HL-60 (cell line): ENCODE measurements around the gene MYADML2.

Source experiments
- DNase-seq, 2 experiments: peaks; one replicate each; pipeline ENCODE4 v3.0.0-alpha.2; 2010 to 2020; ENCODE audit warnings: low read depth in 1 of 2, low spot score in 1 of 2
- H3K27ac ChIP-seq: fragments of 250-450 bp; sonication (Bioruptor Pico); replicated peaks from 2 replicates; pipeline ENCODE4 v1.5.1; 2020; ENCODE audit warnings: mild to moderate bottlenecking, moderate library complexity
- H3K27me3 ChIP-seq: fragments of 250-450 bp; sonication (Bioruptor Pico); 2 replicates; pipeline ENCODE4 v1.5.1; 2021; ENCODE audit warnings: mild to moderate bottlenecking, moderate library complexity; ENCODE audit not compliant: insufficient read depth, poor library complexity, severe bottlenecking
- H3K4me3 ChIP-seq: replicated peaks from 2 replicates; pipeline ENCODE4 v1.5.1; 2011; ENCODE audit warnings: mild to moderate bottlenecking, control low read depth, low read length; ENCODE audit not compliant: insufficient read depth
- CTCF ChIP-seq: IDR thresholded peaks from one replicate; pipeline ENCODE4 v1.5.1; 2011; ENCODE audit warnings: low read length, control low read depth, inconsistent platforms; ENCODE audit not compliant: insufficient read depth
- GABPA ChIP-seq: IDR thresholded peaks from 2 replicates; pipeline ENCODE4 v1.6.1; 2012; ENCODE audit warnings: low read depth
- POLR2AphosphoS5 ChIP-seq: IDR thresholded peaks from 2 replicates; pipeline ENCODE4 v1.6.1; 2012; ENCODE audit warnings: low read depth
- SPI1 ChIP-seq: IDR thresholded peaks from 2 replicates; pipeline ENCODE4 v1.6.1; 2012; ENCODE audit warnings: low read depth, mild to moderate bottlenecking, borderline replicate concordance
- TF ChIP-seq, protein P1 (sequence below): IDR thresholded peaks from 2 replicates; pipeline ENCODE4 v1.6.1; 2012; ENCODE audit warnings: low read depth; ENCODE audit not compliant: insufficient replicate concordance

The MYADML2 gene

GRCh38 chr17:81909231-81909630, 37.8 kb downstream of the MYADML2 start:
- H3K4me3 ChIP-seq, result no peak overlapping the region
- no peak overlapping the region for H3K27ac ChIP-seq
- H3K27me3 ChIP-seq, result no peaks in the 10 kb centered on the region
- DNase-seq, result no peak
- TF ChIP-seq, protein P1, sequence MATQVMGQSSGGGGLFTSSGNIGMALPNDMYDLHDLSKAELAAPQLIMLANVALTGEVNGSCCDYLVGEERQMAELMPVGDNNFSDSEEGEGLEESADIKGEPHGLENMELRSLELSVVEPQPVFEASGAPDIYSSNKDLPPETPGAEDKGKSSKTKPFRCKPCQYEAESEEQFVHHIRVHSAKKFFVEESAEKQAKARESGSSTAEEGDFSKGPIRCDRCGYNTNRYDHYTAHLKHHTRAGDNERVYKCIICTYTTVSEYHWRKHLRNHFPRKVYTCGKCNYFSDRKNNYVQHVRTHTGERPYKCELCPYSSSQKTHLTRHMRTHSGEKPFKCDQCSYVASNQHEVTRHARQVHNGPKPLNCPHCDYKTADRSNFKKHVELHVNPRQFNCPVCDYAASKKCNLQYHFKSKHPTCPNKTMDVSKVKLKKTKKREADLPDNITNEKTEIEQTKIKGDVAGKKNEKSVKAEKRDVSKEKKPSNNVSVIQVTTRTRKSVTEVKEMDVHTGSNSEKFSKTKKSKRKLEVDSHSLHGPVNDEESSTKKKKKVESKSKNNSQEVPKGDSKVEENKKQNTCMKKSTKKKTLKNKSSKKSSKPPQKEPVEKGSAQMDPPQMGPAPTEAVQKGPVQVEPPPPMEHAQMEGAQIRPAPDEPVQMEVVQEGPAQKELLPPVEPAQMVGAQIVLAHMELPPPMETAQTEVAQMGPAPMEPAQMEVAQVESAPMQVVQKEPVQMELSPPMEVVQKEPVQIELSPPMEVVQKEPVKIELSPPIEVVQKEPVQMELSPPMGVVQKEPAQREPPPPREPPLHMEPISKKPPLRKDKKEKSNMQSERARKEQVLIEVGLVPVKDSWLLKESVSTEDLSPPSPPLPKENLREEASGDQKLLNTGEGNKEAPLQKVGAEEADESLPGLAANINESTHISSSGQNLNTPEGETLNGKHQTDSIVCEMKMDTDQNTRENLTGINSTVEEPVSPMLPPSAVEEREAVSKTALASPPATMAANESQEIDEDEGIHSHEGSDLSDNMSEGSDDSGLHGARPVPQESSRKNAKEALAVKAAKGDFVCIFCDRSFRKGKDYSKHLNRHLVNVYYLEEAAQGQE, result no peak
- no peak for TF ChIP-seq GABPA
- TF ChIP-seq SPI1, result no peak
- no peak for TF ChIP-seq POLR2AphosphoS5
- TF ChIP-seq CTCF, result no peak

DNA sequence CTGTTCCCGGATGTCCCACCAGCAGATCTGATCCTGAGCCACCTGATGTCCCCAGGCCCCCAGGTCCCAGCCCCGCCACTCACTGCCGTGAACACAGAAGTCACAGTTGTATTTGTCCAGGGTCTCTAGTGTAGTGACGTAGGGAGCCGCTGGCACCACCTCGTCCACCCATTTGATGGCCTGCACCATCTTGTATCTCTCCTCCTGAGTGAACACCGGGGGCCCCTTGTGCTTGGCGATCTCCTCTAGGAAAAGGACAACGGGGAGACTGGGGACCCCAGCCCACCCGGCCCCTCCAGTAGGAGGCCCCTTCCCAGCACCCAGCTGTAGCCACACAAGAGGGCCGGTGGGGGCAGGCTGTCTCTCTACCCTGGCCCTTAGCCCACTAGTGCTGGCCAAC, 38.2 kb downstream of the MYADML2 start:
- Histone ChIP-seq H3K27me3 (no peaks in the 10 kb centered on the region), H3K4me3 (no peak overlapping the region), H3K27ac (no peak overlapping the region)
- TF ChIP-seq SPI1 (no peak), CTCF (no peak), GABPA (no peak), POLR2AphosphoS5 (no peak)
- TF ChIP-seq, protein P1, result no peak
- no peak for DNase-seq

DNA sequence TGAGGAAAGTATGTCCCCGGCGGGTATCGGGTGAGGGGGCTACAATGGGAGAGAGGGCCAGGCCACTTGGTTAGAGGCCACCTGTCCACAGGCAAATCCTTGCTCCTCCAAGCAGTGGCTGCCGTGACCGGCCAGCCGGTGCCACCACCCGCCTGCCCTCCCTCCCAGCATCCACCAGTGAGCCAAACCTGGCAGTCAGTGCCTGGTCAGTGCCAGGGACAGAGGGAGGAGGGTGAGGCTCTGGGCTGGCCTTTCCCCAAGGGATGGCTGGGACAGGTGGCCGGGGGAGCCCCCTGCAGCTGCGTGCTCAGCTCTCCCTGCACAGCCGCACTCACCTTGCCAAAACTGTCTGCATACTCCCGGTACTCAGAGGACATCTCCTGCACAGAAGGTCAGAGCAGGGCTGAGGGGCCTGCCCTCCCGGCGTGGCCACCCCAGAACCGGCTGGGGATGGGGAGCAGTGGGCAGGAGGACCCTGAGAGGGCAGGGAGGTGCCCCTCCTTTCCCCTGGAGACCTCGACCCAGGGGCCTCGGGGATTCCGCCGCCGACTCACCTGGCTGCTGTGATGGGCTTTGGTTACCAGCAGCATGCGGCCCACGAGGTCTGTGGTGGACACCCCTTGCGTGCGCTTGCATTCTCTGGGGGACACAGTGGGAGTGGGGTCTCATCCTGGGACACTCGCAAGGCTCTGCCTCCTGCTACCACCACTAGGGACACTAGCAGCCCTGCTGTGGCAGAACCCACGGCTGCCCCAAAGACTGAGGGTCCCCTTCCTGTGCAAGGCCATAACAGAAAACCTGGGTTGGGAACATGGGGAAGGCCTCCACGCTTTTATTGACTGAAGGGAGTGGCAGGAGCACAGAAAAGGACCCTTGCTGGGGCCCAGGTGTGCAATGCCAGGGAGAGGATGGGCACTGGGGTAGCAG, 39.6 kb downstream of the MYADML2 start:
- no peak for DNase-seq
- no peak overlapping the region for H3K27ac ChIP-seq
- no peaks in the 10 kb centered on the region for H3K27me3 ChIP-seq
- TF ChIP-seq SPI1, result no peak
- TF ChIP-seq GABPA, result no peak
- TF ChIP-seq POLR2AphosphoS5, result no peak
- no peak for TF ChIP-seq CTCF
- TF ChIP-seq, protein P1, result no peak
- H3K4me3 ChIP-seq, result no peak overlapping the region
